ENCODE measurements around the gene UGT3A1. TPM values are rescaled to one million over a fixed set of nuclear protein-coding genes. Genes with fewer than 3 reads are reported as not detected.
A peak's percentile ranks its signal among the peaks of the same experiment; 100 is the strongest.

The UGT3A1 gene
- total RNA-seq, 2 experiments from 2014 or later: not detected

DNA sequence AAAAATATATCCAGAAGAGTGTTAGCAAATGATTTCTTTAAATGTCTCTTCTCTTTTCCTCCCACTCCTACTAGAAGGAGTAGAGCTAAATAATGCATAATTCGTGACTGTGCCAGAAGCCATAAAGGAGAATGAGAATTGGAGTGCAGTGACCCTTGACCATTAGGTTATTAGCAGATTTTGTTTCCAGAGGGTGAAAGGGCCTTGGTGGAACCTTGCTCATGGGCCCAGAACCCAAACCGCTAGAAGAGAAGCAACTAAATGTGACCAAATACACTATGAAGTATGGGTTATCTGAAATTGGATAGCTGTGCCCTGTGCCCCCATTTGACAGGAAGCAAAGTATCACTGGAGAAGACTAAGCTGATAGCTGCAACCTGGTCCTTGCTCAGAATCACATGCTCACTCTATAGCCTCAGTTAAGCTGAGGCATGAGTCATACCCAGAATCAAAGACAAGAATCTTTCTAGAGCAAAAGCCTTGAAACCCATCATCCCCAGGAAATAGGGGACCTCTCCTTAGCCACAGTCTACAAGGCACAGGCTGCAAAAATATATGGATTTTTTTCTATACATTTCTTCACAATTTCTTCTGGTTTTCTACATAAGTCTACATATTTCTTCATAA, 89.0 kb downstream of the UGT3A1 start:
- Histone ChIP-seq H3K4me1 (ENCODE audit: insufficient read depth, low read length, poor library complexity, severe bottlenecking) (peaks cover 87% of the 10 kb centered on the region), H2AFZ (ENCODE audit: low read length) (peak overlapping the region; percentile 76; the same call in 1 of the 2 replicates), H4K20me1 (ENCODE audit: insufficient read depth, low read length) (no peaks in the 10 kb centered on the region), H3K4me2 (ENCODE audit: low read length) (peak overlapping the region; percentile 49), H3K9me2 (ENCODE audit: insufficient read depth, low read length) (no peaks in the 10 kb centered on the region), H3K9me3 (ENCODE audit: low read length) (peaks cover 29% of the 10 kb centered on the region; the same call in 1 of the 2 replicates), H3K27ac (ENCODE audit: low read depth, low read length, poor library complexity, severe bottlenecking) (peak overlapping the region; percentile 54), H3K4me3 (ENCODE audit: low read depth, low read length, poor library complexity, severe bottlenecking) (no peak overlapping the region), H3K79me2 (ENCODE audit: insufficient read depth, low read depth, low read length) (no peaks in the 10 kb centered on the region), H3K36me3 (ENCODE audit: insufficient read depth, low read length) (peaks cover 31% of the 10 kb centered on the region)
- ChIA-PET POLR2A (interaction anchor here (0.8 to 9.0 kb wide), 6 partner anchors 9 to 47 kb away, joined by 3 to 104 read pairs (median 4); no protein-coding TSS in a partner anchor), CTCF (ENCODE audit: unreplicated experiment) (no interaction called here)
- TF ChIP-seq EZH2phosphoT487 (IDR thresholded peaks at IDR 0.05; ENCODE audit: borderline replicate concordance, low read depth, low read length): no peak
- TF ChIP-seq, protein P1, sequence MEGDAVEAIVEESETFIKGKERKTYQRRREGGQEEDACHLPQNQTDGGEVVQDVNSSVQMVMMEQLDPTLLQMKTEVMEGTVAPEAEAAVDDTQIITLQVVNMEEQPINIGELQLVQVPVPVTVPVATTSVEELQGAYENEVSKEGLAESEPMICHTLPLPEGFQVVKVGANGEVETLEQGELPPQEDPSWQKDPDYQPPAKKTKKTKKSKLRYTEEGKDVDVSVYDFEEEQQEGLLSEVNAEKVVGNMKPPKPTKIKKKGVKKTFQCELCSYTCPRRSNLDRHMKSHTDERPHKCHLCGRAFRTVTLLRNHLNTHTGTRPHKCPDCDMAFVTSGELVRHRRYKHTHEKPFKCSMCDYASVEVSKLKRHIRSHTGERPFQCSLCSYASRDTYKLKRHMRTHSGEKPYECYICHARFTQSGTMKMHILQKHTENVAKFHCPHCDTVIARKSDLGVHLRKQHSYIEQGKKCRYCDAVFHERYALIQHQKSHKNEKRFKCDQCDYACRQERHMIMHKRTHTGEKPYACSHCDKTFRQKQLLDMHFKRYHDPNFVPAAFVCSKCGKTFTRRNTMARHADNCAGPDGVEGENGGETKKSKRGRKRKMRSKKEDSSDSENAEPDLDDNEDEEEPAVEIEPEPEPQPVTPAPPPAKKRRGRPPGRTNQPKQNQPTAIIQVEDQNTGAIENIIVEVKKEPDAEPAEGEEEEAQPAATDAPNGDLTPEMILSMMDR (conservative IDR thresholded peaks at IDR 0.05; ENCODE audit: low read length): no peak
- intact Hi-C loops (cut with micrococcal nuclease; ENCODE audit: unreplicated experiment): loop anchor here (5.0 to 10.0 kb wide), 2 partner anchors 973 to 985 kb away; partner anchors contain the start of genes BRIX1, NIPBL and RAD1
- DNase-seq (ENCODE audit: low spot score): no peak
- BruUV-seq (replicated peaks): no TSS peak

Other genes with a start within 250 kb of the UGT3A1 start
- 59.9 and 62.2 TPM in 2 replicates for gene IL7R, start 134.5 kb downstream of the UGT3A1 start, total RNA-seq (2014; rRNA removed; shearing (Covaris generic))
- gene IL7R, start 134.5 kb downstream of the UGT3A1 start, total RNA-seq (2022): 4.6 and 4.7 TPM in 2 replicates
- gene CAPSL, start 52.8 kb downstream of the UGT3A1 start, total RNA-seq (2014; rRNA removed; shearing (Covaris generic)): 4.7 and 5.4 TPM in 2 replicates
- gene CAPSL, start 52.8 kb downstream of the UGT3A1 start, total RNA-seq (2022): not detected in 2 replicates
- 0.13 TPM in 1 of 2 replicates, not detected in the other for gene UGT3A2, start 75.5 kb upstream of the UGT3A1 start, total RNA-seq (2014; rRNA removed; shearing (Covaris generic))
- not detected in 2 replicates for gene UGT3A2, start 75.5 kb upstream of the UGT3A1 start, total RNA-seq (2022)
- 9.1 and 32.0 TPM in 2 replicates for gene LMBRD2, start 160.5 kb upstream of the UGT3A1 start, total RNA-seq (2014; rRNA removed; shearing (Covaris generic))
- gene LMBRD2, start 160.5 kb upstream of the UGT3A1 start, total RNA-seq (2022): 18.3 and 23.2 TPM in 2 replicates
- 70.5 and 71.8 TPM in 2 replicates for gene SKP2, start 160.7 kb upstream of the UGT3A1 start, total RNA-seq (2014; rRNA removed; shearing (Covaris generic))
- 74.0 and 81.1 TPM in 2 replicates for gene SKP2, start 160.7 kb upstream of the UGT3A1 start, total RNA-seq (2022)

Measured in OCI-LY7 (cell line).